Mucosa of descending colon (tissue), 3 donors: Measurements from ENCODE around the gene S100A9. TPM values are rescaled to one million over a fixed set of nuclear protein-coding genes. Genes with fewer than 3 reads are reported as not detected.

Experiments
- ATAC-seq: fragments of 200-7000 bp; cut with Tn5 transposase; one replicate; pipeline ENCODE4 v1.9.1; 2020; ENCODE audit warnings: mild to moderate bottlenecking, moderate library complexity
- DNase-seq, 3 donors: peaks; one replicate each; pipeline ENCODE4 v3.0.0-alpha.2; 2020
- H3K36me3 ChIP-seq: fragments of 200-600 bp; one replicate; pipeline ENCODE4 v1.8.0; 2021; ENCODE audit warnings: low read depth, mild to moderate bottlenecking
- H3K4me1 ChIP-seq: fragments of 200-600 bp; one replicate; pipeline ENCODE4 v1.8.0; 2021; ENCODE audit warnings: low read depth, mild to moderate bottlenecking
- H3K4me3 ChIP-seq: fragments of 200-600 bp; one replicate; pipeline ENCODE4 v1.8.0; 2021; ENCODE audit warnings: mild to moderate bottlenecking
- H3K9me3 ChIP-seq: fragments of 200-600 bp; one replicate; pipeline ENCODE4 v1.8.0; 2021; ENCODE audit warnings: mild to moderate bottlenecking
- CTCF ChIP-seq: fragments of 200-600 bp; IDR thresholded peaks from one replicate; pipeline ENCODE4 v1.8.0; 2022; ENCODE audit warnings: antibody characterized with exemption, mild to moderate bottlenecking
- intact Hi-C, 2 donors: fragments of 100-400 bp; cut with DNase I in 1 of 2; cut with micrococcal nuclease in 1 of 2; formaldehyde crosslinking; loops; one replicate each; pipeline versions ENCODE4 v1.11.0 to v1.11.1; 2022; cut with DNase I, micrococcal nuclease
- total RNA-seq, 3 donors: library from RNA; stranded (reverse); fragmentation: NEBNext Ultra II Directional in 2 of 3; extraction: Animal tissue kit (Norgen Biotek cat#: 25700) in 2 of 3; gene quantifications; one replicate each; pipeline versions ENCODE4 v1.2.1 to v1.2.4, GENCODE V29; 2021 to 2023
- donor health status: DM: no; HTN: no; CAD: no; lungs with moderate emphysema.
- donor health status: DM: no; HTN: no; CAD: no.
- donor health status: DM: no; HTN: yes; CAD: no.

The S100A9 gene
- total RNA-seq, 3 donors from 2014 or later: 5.5 to 151 (median 75.0) TPM

- no peak for ATAC-seq
- Histone ChIP-seq H3K9me3 (no peaks in the 10 kb centered on the region), H3K4me3 (no peak overlapping the region), H3K36me3 (no peaks in the 10 kb centered on the region), H3K4me1 (no peaks in the 10 kb centered on the region)
- intact Hi-C loops: no loop called here
- no peak for DNase-seq
- TF ChIP-seq CTCF: no peak
These were observed 36.3 kb downstream of the S100A9 start for GRCh38 chr1:153393926-153394325.

GRCh38 chr1:153394391-153394790 lies 36.7 kb downstream of the S100A9 start:
- H3K9me3 ChIP-seq: no peaks in the 10 kb centered on the region
- no peak overlapping the region for H3K4me3 ChIP-seq
- DNase-seq (no peak), ATAC-seq (no peak)
- no peaks in the 10 kb centered on the region for H3K36me3 ChIP-seq
- TF ChIP-seq CTCF: no peak
- intact Hi-C loops: no loop called here
- no peaks in the 10 kb centered on the region for H3K4me1 ChIP-seq

- H3K4me1 ChIP-seq: no peaks in the 10 kb centered on the region
- no peak for TF ChIP-seq CTCF
- no peaks in the 10 kb centered on the region for H3K9me3 ChIP-seq
- no peak for DNase-seq
- intact Hi-C loops: no loop called here
- H3K4me3 ChIP-seq: no peak overlapping the region
- H3K36me3 ChIP-seq: no peaks in the 10 kb centered on the region
- no peak for ATAC-seq
These were observed 37.6 kb downstream of the S100A9 start for GRCh38 chr1:153395136-153395685.

GRCh38 chr1:153395776-153396175 lies 38.1 kb downstream of the S100A9 start:
- no peaks in the 10 kb centered on the region for H3K36me3 ChIP-seq
- intact Hi-C loops: no loop called here
- no peak for TF ChIP-seq CTCF
- H3K9me3 ChIP-seq: no peaks in the 10 kb centered on the region
- no peak for DNase-seq
- ATAC-seq: no peak
- H3K4me1 ChIP-seq: no peaks in the 10 kb centered on the region
- H3K4me3 ChIP-seq: no peak overlapping the region

- no peak for TF ChIP-seq CTCF
- Histone ChIP-seq H3K9me3 (no peaks in the 10 kb centered on the region), H3K36me3 (no peaks in the 10 kb centered on the region), H3K4me3 (no peak overlapping the region), H3K4me1 (no peaks in the 10 kb centered on the region)
- DNase-seq: no peak
- intact Hi-C loops: no loop called here
- ATAC-seq: no peak
These were observed 38.8 kb downstream of the S100A9 start for GRCh38 chr1:153396461-153396860.
